ENCODE measurements around the gene GSX2.

- TF ChIP-seq CTCF (IDR thresholded peaks at IDR 0.05; ENCODE audit: insufficient read depth, low read length, poor library complexity, severe bottlenecking) (no peak), EZH2phosphoT487 (conservative IDR thresholded peaks at IDR 0.05; ENCODE audit: low read length) (no peak)
These were observed 33.9 kb upstream of the GSX2 start for GRCh38 chr4:54066088-54066415.

All from SU-DHL-6 (cell line).